Measurements from ENCODE around the gene CDC25C.

- TF ChIP-seq POLR2A (IDR thresholded peaks at IDR 0.05) = no peak
- TF ChIP-seq EP300 (IDR thresholded peaks at IDR 0.05) = no peak
Observed at GRCh38 chr5:138243794-138244193, 87.8 kb downstream of the CDC25C start.

Data from sigmoid colon (tissue), 4 donors.